NCI-H446 treated with DMSO at 0.1 percent for 48 hours (cell line): ENCODE data around the gene CREG1.
A peak's percentile ranks its signal among the peaks of the same experiment; 100 is the strongest.

Source experiments
- DNase-seq: peaks from one replicate; lab custom pipeline; 2025; lab: John Stamatoyannopoulos, UW

The CREG1 gene

GRCh38 chr1:167532964-167533824 lies 20.4 kb downstream of the CREG1 start:
- DNase-seq, result no peak

- no peak for DNase-seq
These were observed 21.2 kb downstream of the CREG1 start for GRCh38 chr1:167532375-167532774.

DNA sequence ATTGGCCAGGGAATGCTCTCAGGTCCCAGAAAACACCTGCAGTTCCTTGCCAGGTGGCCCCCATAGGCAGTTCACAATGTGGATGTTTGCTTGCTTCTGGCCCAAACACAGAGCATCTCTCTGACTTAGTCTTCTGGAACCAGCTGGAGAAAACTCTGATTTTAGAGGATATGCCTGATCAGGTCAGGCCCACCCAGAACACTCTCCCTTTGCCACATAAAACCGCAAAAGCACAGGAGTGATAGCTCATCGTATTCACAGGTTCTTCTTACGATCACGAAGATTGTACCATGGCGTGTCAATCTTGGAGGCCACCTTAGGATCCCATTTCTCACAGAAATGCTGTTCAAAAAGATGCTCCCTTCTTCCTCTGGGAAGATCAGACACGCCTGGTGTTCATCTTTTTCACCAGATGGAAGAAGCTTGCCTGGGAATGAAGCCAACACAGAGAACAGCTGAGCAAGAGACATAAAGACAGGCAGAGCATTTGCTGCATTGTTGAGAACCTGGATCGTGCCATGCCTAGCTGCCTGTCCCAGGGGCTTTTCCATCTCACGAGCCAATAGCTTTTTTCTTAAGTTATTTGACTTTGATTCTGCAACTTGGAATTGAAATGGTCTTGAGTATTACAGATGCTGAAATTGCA lies 23.6 kb downstream of the CREG1 start:
- DNase-seq, result peak; percentile 93

DNA sequence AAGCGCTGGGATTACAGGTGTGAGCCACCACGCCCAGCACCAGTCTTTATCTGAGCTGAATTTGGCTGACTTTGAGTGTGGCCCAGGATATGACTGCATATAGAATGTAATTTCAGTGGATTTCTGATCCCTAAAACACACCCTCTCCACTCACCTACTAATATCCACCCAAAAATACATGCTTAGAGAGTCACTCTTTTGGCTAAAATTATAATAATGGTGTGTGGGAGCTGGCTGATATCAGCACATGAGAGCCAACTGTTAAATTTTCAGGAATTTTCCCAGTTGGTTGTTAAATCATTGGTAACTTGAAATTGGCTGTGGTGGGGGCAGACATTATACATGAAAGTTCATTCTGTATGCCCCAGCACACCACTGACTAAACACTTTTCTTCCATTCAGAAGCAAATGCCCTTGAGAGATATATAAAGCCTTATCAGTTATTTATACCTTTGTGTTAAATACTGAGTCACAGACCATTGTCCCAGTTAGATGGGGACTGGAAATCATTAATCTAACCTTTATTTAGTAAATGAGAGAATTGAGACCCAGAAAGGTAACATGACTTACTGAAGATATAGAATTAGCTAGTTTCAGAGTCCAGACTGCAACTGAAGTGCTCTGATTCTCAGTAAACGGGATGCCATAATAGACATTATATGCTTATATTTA lies 25.4 kb downstream of the CREG1 start:
- DNase-seq, result no peak

- DNase-seq, result no peak
These were observed 26.7 kb downstream of the CREG1 start for GRCh38 chr1:167526667-167527383.

- DNase-seq, result no peak
These were observed 28.9 kb downstream of the CREG1 start for GRCh38 chr1:167524651-167525050.

GRCh38 chr1:167522246-167522645 lies 31.3 kb downstream of the CREG1 start:
- DNase-seq, result no peak

- DNase-seq, result no peak
These were observed 32.8 kb downstream of the CREG1 start for GRCh38 chr1:167520711-167521206.

GRCh38 chr1:167518331-167518700 lies 35.2 kb downstream of the CREG1 start, which contains the start of gene CD247:
Gene CD247 (minus strand): TSS chr1:167518529. CDS start chr1:167518465, 64 bp downstream.
- DNase-seq, result no peak

DNA sequence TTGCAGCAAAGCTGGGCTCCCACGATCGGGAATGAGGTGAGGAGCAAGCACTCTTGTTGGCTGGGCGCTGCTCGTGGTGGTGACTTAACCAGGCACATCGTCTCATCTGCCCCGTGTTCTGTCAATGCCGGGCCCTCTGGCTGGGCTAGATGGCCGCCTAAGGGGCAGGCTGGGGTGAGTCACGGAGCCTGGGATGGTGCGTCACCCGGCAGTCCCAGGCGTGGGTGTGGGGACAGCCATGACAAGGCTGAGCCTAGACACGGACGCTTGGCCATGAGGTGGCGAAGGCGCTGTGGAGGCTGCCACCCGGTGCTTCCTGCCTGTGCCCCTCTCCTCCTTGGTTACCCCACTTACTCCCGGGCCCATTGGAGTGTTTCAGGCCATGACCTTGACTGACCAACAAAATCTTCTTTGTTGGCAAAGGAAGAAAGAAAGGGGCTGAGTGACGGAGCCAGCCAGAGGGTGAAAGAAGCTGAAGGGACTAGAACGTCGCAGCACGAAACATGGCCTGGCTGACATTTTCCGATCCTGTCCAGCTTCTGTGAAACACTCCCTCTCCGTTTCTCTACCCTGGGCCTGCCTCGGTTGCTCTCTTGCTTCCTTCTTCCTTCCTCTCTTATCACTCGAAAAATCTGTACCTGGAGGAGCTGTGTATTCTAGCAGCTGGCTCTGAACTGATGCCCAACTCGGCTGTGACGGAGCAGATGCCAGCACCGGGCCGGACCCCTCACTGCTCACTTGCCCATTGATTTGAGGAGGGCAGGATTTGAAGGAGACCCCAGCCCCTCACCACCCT lies 35.8 kb downstream of the CREG1 start:
- no peak for DNase-seq

DNA sequence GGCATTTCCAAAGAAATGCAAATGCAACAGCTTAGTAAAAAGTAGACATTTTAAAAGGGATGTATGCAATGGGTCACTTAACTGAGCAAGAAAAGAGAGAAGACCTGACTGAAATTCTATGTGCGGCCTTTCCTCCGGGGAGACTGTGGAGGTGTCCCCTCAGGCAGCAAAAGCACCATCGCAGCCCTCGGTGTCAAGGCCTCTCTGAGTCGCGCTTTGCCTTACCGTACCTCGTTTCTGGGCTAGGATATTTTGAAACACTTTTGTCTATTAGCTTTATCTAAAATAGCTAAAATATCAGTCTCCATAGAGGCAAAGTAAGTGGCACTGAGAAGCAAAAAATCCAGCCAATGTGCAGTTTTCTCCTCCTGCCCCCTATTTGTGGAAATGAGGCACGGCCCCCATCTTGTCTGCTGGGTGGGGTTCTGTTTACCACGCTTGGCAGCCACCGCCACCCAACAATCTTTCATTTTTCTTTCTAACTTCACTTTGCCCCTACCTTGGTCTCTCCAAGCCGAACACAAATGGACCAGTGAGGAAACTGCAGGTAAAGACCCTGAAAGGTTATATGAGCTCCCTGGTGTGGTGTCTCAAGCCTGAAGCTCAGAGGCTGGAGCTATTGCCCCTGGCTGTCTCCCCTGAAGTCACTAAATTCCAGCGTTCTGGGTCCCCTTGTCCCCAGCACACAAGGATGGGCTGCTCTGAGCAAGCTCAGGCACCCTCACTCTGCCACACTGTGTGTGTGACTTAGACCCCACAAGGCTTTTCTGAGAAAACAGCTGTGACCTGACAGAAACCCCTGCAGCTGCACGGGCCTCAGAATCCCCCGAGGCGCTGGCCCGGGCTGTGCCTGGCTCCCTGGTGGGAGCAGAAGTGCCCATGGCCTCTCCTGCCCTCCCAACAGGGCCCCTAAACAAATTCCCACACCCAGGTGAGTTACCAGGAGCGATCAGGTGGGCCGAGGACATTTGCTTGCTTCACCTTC lies 36.9 kb downstream of the CREG1 start:
- no peak for DNase-seq

GRCh38 chr1:167515893-167516321 lies 37.7 kb downstream of the CREG1 start:
- no peak for DNase-seq

GRCh38 chr1:167515461-167515860 lies 38.1 kb downstream of the CREG1 start:
- no peak for DNase-seq

DNA sequence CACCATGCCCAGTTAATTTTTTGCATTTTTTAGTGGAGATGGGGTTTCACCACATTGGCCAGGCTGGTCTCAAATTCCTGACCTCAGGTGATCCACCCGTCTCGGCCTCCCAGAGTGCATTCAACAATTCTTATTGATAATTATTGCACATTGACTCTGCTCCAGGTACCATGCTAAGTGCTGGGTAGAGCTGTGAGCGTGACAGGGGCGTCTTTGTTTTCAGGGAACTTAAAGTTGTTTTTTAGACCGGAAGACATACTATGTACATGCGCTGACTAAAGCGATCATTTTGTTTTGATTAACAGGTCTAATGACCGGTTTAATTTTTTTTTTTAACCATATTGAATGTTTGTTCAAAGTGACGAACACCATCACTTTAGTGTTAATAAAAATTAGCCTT lies 39.3 kb downstream of the CREG1 start:
- DNase-seq, result no peak

DNA sequence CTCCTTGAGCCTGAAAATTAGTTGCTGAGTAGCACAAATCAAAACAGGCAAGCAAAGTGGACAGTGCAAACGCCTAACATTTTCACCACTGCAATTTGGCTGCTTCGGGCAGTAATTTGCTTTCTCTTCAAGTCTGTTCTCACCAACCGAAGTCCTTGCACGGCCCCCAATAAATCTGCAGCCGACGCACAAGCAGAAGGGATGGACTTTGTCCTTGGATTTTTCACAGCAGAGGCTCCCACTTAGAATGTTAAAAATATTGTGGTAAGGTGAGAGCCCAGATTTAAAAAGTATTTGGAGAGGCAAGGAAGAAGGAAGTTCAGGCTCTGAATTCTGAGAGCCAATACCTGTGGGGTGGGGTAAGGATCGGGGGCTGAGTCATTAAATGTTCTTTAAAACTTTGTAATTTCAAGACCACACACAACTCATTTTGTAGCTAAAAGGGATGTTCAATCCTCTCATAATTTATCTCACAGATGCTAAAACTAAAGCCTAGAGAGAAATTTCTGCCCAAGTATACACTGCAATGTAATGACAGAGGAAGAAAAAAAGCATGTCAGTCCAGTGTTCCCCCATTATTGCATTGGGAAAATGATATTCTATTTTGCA lies 41.4 kb downstream of the CREG1 start:
- DNase-seq, result no peak

DNA sequence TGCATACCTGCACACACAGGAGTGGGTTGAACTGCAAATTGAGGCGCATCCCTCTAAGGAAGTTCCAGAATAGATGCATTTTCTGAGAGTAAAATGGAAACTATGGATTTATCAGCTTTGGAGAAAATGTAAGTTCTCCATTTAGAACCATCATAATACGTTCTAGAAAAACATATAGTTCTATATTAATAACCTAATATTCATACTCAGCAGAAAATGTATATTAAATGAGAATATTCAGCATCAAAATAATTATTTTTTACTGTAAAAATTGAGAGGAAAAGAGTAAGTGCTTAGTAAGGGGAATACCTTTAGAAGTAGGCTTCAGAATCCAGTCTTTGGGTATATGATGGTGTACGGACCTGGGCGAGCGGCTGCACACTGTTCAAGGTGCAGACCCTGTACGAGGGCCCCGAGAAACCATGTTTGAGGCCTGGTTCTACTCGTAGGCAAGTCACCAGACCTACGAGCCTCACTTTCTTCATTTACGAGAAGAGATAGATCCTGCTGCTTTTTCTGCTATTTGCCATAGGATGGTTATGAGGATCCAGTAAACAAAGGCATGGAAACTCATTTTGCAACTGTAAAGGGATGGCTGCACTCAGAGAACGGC lies 42.1 kb downstream of the CREG1 start:
- no peak for DNase-seq

DNA sequence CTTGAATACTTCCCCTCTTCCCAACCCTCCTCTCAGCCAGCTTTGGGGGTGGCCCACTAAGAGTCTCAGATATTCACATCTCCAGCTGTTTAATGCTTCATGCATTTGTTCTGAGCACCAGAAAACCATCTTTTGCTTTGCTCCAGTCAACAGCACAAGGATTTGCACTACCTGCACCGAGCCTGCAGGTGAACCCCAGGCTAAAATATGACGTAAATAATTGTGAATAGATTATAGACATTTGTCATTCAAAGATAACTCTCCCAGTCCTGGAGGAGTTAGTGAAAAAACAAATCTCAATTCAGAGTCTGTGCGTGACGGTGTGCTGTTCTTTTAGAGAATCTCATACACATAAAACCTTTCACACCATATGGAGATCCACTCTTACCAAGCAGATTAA lies 42.7 kb downstream of the CREG1 start:
- no peak for DNase-seq

DNA sequence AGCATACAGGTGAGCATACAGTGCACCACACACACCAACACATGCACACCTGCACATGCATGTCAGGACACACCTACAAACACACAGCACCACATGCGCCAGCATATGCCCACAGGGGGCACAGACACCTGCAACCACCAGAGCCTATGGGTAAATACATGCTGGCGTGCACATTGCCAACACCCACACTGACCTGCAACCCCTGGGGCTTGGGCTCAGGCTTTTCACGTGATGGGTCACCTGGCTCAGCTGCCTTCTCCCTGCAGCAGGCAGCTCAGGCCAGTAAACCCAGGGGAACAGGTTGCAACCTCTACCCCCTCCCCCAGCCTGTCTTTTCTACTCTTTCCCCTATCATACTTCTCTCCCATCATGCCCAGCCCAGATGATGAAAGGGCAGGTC lies 43.3 kb downstream of the CREG1 start:
- no peak for DNase-seq

- DNase-seq, result no peak
These were observed 44.0 kb downstream of the CREG1 start for GRCh38 chr1:167509587-167509986.
